Measurements from ENCODE around the gene PDE6A. TPM values are rescaled to one million over a fixed set of nuclear protein-coding genes. Genes with fewer than 3 reads are reported as not detected.

PDE6A gene
- total RNA-seq: not detected

DNA sequence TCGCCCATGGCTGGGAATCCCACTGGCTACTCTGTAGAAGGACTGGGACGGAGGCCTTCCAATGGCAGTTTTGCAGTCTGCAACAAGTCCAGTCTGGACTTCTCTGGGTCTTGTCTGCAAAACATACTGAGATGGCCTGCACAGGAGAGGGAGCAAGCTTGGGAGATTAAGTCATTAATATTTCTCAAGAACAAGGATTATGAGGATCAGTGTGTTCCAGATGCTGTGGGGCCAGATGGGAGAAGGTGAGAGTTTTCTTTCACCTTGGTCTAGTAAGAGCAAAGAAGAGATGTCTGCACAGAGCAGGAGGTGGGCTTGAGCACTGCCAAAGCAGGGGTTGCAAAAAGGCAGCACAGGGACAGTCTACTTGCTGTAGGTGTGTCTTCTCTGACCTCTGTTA lies at the start of gene PDE6A:
Gene PDE6A (minus strand): TSS at position 128 of the 400 bp plus-strand sequence. CDS start 120 bp downstream, at position 8.
- DNase-seq (ENCODE audit: low spot score) (no peak), ATAC-seq (no peak)
- H3K4me3 Mint-ChIP-seq: no peak within 1 kb of the TSS
- H3K4me1 Mint-ChIP-seq (ENCODE audit: low read depth in 2 of 2): peaks cover 0 to 6% of the 10 kb centered on the region in 2 donors
- no peaks in the 10 kb centered on the region for H3K9me3 Mint-ChIP-seq
- no peaks in the 10 kb centered on the region for H3K36me3 Mint-ChIP-seq
- H3K27me3 Mint-ChIP-seq: peaks cover 10 to 13% of the 10 kb centered on the region in 2 donors
- no peak within 1 kb of the TSS for H3K27ac Mint-ChIP-seq

DNA sequence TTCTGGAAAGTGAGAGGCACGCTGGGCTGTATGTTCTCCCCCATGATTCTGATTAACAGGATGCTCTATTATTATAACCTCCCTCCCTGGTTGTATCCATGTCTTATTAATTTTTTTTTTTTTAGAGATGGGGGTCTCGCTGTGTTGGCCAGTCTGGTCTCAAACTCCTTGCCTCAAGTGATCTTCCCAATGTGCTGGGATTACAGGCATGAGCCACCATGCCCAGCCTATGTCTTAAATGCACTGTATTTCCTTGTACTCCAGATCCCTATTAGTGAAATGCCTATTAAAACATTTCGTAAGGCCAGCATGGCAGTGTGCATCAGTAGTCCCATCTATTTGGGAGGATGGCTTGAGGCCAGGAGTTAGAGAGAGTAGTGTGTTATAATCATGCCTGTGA lies 48.9 kb upstream of the PDE6A start:
- Mint-ChIP-seq H3K4me3 (no peak overlapping the region), H3K27ac (no peak overlapping the region)
- DNase-seq (ENCODE audit: low spot score): no peak

DNA sequence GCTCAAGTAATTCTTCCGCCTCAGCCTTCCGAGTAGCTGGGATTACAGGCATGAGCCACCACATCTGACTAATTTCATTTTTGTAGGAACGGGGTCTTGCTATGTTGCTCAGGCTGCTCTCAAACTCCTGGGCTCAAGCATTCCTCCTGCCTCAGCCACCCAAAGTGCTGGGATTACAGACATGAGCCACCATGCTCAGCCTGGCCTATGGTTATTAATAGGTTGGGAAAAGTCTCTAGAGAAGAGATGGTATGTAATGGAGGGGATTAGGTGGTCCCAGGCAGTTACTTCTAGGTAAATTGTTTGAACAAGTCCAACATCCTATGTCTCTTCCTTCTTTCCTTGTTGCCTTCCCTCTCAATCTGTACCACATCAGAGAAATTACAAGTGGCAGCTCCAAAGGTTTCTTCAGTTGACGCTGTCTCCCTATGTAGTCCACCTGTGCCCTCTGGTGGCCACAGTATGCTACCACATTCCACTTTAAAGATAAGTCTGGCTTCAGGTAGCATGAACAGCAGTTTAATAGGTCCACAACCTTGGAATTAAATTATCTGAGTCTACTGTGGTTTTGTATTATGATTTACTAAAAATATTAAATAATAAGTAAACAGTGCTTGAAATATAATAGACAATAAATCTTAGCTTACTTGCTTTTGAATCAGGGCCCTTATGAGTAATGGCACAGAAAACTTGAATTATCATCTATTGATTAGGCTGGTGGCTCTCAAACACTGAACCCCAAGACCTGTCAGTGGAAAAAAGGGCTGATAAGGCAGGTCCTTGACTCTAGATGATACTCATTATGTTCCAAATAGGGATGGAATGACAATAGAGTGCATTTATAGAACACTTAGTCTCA lies 46.2 kb upstream of the PDE6A start:
- H3K4me3 Mint-ChIP-seq: no peak overlapping the region
- DNase-seq (ENCODE audit: low spot score): peak; percentile 69
- H3K4me1 Mint-ChIP-seq (ENCODE audit: low read depth in 2 of 2): peaks cover 0 to 3% of the 10 kb centered on the region in 2 donors
- no peaks in the 10 kb centered on the region for H3K27me3 Mint-ChIP-seq
- peak; percentile 78 to 83 for ATAC-seq
- no peak overlapping the region for H3K27ac Mint-ChIP-seq
- H3K36me3 Mint-ChIP-seq: no peaks in the 10 kb centered on the region
- no peaks in the 10 kb centered on the region for H3K9me3 Mint-ChIP-seq

More for the DNA sequence above, 48.9 kb upstream of the PDE6A start:
- Mint-ChIP-seq H3K9me3 (no peaks in the 10 kb centered on the region), H3K27me3 (no peaks in the 10 kb centered on the region), H3K4me1 (ENCODE audit: low read depth in 2 of 2) (peaks cover under 1 to 3% of the 10 kb centered on the region in 2 donors), H3K36me3 (no peaks in the 10 kb centered on the region)
- no peak for ATAC-seq

DNA sequence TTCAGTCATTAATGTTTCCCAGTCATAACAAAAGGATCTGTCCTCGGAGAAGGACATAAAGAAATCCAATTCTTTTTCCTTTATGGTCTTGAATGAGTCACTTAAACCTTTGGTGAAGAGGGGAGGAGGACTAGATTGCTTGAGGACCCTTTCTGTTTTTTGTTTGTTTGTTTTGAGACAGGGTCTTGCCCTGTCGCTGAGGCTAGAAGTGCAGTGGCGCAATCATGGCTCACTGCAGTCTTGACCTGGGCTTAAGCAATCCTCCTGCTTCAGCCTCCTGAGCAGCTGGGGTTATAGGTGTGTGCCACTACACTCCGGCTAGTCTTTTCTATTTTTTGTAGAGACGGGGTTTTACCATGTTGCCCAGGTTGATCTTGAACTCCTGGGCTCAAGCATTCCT lies 43.5 kb upstream of the PDE6A start:
- Mint-ChIP-seq H3K27me3 (no peaks in the 10 kb centered on the region), H3K9me3 (no peaks in the 10 kb centered on the region), H3K4me3 (no peak overlapping the region), H3K4me1 (ENCODE audit: low read depth in 2 of 2) (peaks cover 0 to 3% of the 10 kb centered on the region in 2 donors), H3K27ac (no peak overlapping the region), H3K36me3 (no peaks in the 10 kb centered on the region)
- DNase-seq (ENCODE audit: low spot score) (no peak), ATAC-seq (no peak)

DNA sequence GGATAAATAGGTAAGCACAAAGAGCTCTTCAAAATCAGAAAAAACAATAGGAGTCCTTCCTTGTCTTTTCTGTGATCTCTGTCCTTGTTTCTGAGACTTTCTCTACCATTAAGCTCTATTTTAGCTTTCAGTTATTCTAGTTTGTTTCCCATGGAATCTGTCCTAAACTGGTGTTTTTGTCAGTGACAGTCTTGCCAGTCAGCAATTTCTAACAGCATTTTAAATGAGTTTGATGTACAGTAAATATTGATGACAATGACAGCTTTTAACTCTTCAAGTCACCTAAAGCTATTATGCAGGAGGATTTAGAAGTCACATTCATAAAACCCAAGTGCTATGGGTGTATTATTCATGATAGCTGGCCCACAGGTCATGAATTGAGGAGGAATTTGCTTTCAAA lies 37.9 kb upstream of the PDE6A start:
- no peak for DNase-seq (ENCODE audit: low spot score)
- Mint-ChIP-seq H3K27me3 (no peaks in the 10 kb centered on the region), H3K27ac (no peak overlapping the region), H3K9me3 (no peaks in the 10 kb centered on the region), H3K4me3 (no peak overlapping the region), H3K4me1 (ENCODE audit: low read depth in 2 of 2) (no peaks in the 10 kb centered on the region), H3K36me3 (peaks cover 14% of the 10 kb centered on the region)
- no peak for ATAC-seq

DNA sequence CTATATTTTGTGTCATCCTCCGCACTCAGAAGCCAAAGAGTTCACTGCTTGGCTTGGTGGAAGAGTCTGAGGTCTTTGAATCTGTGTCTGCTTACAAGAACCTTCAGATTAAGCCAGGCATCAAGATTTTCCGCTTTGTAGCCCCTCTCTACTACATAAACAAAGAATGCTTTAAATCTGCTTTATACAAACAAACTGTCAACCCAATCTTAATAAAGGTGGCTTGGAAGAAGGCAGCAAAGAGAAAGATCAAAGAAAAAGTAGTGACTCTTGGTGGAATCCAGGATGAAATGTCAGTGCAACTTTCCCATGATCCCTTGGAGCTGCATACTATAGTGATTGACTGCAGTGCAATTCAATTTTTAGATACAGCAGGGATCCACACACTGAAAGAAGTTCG lies 36.6 kb upstream of the PDE6A start:
- Mint-ChIP-seq H3K36me3 (peaks cover 14% of the 10 kb centered on the region), H3K4me3 (no peak overlapping the region), H3K27ac (no peak overlapping the region), H3K9me3 (no peaks in the 10 kb centered on the region), H3K4me1 (ENCODE audit: low read depth in 2 of 2) (peaks cover 0 to 4% of the 10 kb centered on the region in 2 donors), H3K27me3 (no peaks in the 10 kb centered on the region)
- no peak for ATAC-seq
- DNase-seq (ENCODE audit: low spot score): no peak

DNA sequence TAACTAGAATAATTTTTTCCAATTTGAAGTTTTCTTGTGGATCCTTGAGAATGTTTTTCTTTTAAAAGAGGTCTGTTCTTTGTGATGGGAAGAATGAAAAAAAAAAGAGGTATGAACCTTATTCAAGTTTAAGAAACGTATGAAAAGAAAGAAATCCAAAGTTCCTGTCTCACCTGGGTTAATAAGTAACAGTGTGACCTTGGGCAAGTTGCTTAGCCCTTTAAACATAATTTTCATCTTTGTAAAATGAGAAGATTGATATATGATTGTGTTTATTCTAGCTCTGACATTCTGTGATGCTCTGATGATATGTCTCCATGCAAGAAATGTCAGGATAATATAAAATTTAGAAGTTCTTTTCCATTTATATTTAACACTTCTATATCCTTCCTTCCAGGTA lies 35.3 kb upstream of the PDE6A start:
- peaks cover 17% of the 10 kb centered on the region for H3K36me3 Mint-ChIP-seq
- no peak for ATAC-seq

DNA sequence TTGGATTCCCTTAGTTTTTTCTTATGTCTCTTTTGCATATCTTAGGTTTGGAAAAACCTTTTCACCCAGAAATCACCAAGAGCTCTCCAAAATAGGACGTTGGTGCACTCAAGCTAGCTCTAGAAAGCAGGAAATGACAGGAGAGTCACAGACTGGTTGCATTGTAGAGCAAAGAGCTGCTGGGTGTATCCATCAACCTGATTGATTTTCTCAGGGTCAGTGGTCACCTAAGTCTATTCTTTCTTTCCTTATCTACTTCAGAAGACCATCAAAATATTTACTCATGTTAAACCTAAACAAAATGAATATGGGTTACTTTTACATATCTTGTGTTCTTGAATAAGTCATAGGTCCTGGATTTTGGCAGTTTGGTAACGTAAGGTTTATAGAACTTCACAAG lies 30.8 kb upstream of the PDE6A start:
- no peak overlapping the region for H3K4me3 Mint-ChIP-seq
- ATAC-seq (no peak), DNase-seq (ENCODE audit: low spot score) (no peak)

More for the DNA sequence above, 35.3 kb upstream of the PDE6A start:
- DNase-seq (ENCODE audit: low spot score): no peak
- Mint-ChIP-seq H3K4me3 (no peak overlapping the region), H3K4me1 (ENCODE audit: low read depth in 2 of 2) (peaks cover 4 to 6% of the 10 kb centered on the region in 2 donors), H3K9me3 (no peaks in the 10 kb centered on the region), H3K27me3 (no peaks in the 10 kb centered on the region), H3K27ac (no peak overlapping the region)

DNA sequence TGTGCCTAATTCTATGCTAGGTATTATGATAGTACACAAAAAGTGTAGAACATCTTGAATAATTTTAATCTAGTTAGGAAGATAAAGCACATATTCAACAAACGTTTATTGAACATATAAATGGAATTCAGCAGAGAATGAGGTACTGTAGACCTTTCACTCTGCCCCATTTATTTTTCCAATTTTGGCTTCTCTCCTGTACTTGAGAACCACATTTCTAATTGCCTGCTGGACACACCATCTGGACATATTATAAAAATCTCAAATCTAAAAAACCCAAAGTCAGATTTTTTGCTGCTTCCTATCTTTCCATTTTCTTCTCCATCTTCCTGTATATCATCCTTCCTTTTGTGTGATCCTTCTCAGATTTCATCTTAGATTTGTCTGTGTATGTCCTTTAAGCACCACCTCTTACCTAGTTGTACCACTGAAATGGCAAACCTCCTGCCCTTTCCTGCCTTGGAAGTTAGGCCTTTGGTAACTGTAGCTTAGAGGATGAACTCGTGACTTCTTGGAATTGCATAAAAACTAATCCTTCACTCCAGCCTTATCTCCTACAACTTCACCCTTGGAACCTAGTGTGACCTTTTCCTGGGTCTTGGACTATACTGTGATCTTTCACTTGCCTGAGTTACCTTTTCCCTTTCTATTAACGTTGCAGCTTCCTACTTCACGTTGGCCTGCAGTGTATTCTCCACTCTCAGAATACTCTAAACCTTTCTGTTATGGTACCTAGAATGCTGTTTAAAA lies 24.8 kb upstream of the PDE6A start:
- no peaks in the 10 kb centered on the region for H3K36me3 Mint-ChIP-seq
- DNase-seq (ENCODE audit: low spot score) (no peak), ATAC-seq (no peak)
- no peak overlapping the region for H3K4me3 Mint-ChIP-seq
- H3K27ac Mint-ChIP-seq: no peak overlapping the region
- H3K4me1 Mint-ChIP-seq (ENCODE audit: low read depth in 2 of 2): peaks cover 5 to 6% of the 10 kb centered on the region in 2 donors
- no peaks in the 10 kb centered on the region for H3K9me3 Mint-ChIP-seq
- H3K27me3 Mint-ChIP-seq: no peaks in the 10 kb centered on the region

More for the DNA sequence above, 30.8 kb upstream of the PDE6A start:
- Mint-ChIP-seq H3K36me3 (peaks cover 6% of the 10 kb centered on the region), H3K27me3 (no peaks in the 10 kb centered on the region), H3K27ac (no peak overlapping the region), H3K4me1 (ENCODE audit: low read depth in 2 of 2) (peaks cover 4 to 6% of the 10 kb centered on the region in 2 donors), H3K9me3 (no peaks in the 10 kb centered on the region)

DNA sequence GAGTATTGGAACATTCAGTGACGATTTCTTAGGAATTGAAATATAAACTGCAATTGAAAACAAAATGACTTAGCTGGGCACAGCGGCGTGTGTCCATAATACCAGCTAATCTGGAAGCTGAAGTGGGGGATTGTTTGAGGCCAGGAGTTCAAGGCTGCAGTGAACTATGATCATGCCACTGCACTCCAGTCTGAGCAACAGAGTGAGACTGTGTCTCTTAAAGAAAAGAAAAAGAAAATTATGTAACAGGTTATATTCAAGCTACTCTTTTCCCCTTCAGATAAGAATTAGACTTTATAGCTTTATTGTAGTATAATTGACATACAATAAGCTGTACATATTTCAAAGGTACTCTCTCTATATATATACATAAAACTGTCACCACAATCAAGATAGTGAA lies 22.4 kb upstream of the PDE6A start:
- Mint-ChIP-seq H3K4me3 (no peak overlapping the region), H3K27me3 (no peaks in the 10 kb centered on the region), H3K27ac (no peak overlapping the region), H3K4me1 (ENCODE audit: low read depth in 2 of 2) (peaks cover 15 to 16% of the 10 kb centered on the region in 2 donors), H3K9me3 (no peaks in the 10 kb centered on the region), H3K36me3 (peaks cover 6% of the 10 kb centered on the region)
- ATAC-seq (no peak), DNase-seq (ENCODE audit: low spot score) (no peak)

DNA sequence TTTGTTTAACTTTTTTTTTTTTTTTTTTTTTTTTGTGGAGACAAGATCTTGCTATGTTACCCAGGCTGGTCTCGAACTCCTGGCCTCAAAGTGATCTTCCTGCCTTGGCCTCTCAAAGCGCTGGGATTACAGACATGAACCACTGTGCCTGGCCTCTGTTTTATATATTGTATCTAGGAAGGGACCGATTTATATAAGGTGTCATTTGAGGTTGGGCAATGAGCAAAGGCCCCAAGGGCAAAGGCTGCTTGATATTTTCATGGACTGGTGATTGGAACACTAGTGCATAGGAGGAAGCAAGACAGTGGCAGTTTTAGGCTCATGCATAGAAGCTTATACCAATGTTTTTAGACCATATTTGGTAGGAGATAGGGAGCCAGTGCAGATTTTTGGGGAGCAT lies 19.1 kb upstream of the PDE6A start:
- Mint-ChIP-seq H3K4me3 (no peak overlapping the region), H3K27ac (no peak overlapping the region), H3K36me3 (peaks cover 6% of the 10 kb centered on the region), H3K9me3 (no peaks in the 10 kb centered on the region), H3K4me1 (ENCODE audit: low read depth in 2 of 2) (peaks cover 34% of the 10 kb centered on the region in 2 donors), H3K27me3 (no peaks in the 10 kb centered on the region)
- no peak for ATAC-seq
- DNase-seq (ENCODE audit: low spot score): no peak

DNA sequence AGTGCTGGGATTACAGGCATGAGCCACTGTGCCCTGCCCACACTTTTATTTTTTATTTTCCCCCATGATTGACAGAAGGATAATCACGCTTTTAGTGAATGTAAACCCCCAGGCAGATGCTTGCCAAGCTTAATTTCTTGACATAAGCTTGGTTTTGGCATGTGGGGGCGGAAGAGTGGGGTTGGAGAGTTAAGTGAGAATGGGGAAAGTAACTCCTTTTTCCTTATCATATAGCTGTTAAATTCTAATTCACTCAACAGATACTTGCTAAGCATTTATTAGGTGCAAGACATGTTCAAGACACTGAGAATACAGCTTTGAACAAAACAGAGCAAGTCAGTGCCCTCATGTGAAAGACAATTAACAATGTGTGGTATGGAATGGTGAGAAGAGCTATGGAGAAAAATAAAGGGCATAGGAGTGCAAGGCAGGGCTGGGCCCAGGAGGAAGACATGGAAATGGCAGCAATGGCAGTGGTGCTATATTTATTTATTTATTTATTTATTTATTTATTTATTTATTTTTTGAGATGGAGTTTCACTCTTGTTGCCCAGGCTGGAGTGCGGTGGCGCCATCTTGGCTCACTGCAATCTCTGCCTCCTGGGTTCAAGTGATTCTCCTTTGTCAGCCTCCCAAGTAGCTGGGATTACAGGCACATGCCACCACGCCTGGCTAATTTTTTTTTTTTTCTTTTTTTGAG lies 18.2 kb upstream of the PDE6A start:
- no peaks in the 10 kb centered on the region for H3K27me3 Mint-ChIP-seq
- H3K36me3 Mint-ChIP-seq: peaks cover 6% of the 10 kb centered on the region
- no peaks in the 10 kb centered on the region for H3K9me3 Mint-ChIP-seq
- H3K27ac Mint-ChIP-seq: no peak overlapping the region
- DNase-seq (ENCODE audit: low spot score) (no peak), ATAC-seq (no peak)
- H3K4me3 Mint-ChIP-seq: no peak overlapping the region
- peaks cover 34% of the 10 kb centered on the region in 2 donors for H3K4me1 Mint-ChIP-seq (ENCODE audit: low read depth in 2 of 2)

DNA sequence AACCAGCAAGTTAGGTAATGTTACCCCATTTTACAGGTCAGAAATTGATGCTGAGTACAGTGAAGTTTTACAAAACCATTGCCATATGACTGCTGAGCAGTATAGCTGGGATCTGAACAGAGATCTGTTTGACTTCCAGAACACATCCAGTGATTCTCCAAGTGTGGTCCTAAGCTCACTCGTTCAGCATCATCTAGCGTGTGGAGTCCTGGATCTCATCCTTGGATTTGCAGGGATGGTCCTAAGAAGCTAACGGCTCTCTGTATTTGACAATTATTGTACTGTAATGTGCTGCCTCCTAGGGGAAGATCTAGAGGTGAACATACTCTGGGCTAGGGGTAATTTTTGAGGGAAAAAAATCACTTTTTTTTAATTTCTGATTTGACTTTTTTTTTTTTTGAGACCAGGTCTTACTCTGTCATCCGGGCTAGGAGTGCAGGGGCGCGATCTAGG lies 17.4 kb upstream of the PDE6A start:
- peak overlapping the region in 1 of 2 donors; percentile 95 for H3K27ac Mint-ChIP-seq
- no peak for ATAC-seq

More for the DNA sequence above, 17.4 kb upstream of the PDE6A start:
- H3K4me1 Mint-ChIP-seq (ENCODE audit: low read depth in 2 of 2): peaks cover 34% of the 10 kb centered on the region in 2 donors
- peaks cover 6% of the 10 kb centered on the region for H3K36me3 Mint-ChIP-seq
- H3K27me3 Mint-ChIP-seq: no peaks in the 10 kb centered on the region
- no peak for DNase-seq (ENCODE audit: low spot score)
- H3K4me3 Mint-ChIP-seq: peak overlapping the region; percentile 97
- no peaks in the 10 kb centered on the region for H3K9me3 Mint-ChIP-seq

Measured in natural killer cell treated with Interleukin-12 subunit alpha and Interleukin-12 subunit beta and Interleukin-15 and Interleukin-18, amount 100 ng/mL, for 72 hours (primary cell).